Nephron (organoid): ENCODE data around the gene SEMA3G.

Experiments used
- H3K27ac Mint-ChIP-seq, 3 experiments: 2 replicates each; pipeline ENCODE4 v1.8.0; 2020; ENCODE audit warnings: mixed read lengths in 3 of 3, mild to moderate bottlenecking in 2 of 3, moderate library complexity in 1 of 3
- H3K27me3 Mint-ChIP-seq: 2 replicates; pipeline ENCODE4 v1.8.0; 2021; ENCODE audit warnings: low read depth, mild to moderate bottlenecking, moderate library complexity, mixed read lengths
- H3K36me3 Mint-ChIP-seq: 2 replicates; pipeline ENCODE4 v1.8.0; 2020; ENCODE audit warnings: low read depth, mixed read lengths
- H3K4me1 Mint-ChIP-seq: 2 replicates; pipeline ENCODE4 v1.8.0; 2020; ENCODE audit warnings: mixed read lengths
- H3K4me3 Mint-ChIP-seq, 3 experiments: 2 replicates each; pipeline ENCODE4 v1.8.0; 2020; ENCODE audit warnings: mild to moderate bottlenecking in 3 of 3, mixed read lengths in 3 of 3, moderate library complexity in 2 of 3
- H3K9me3 Mint-ChIP-seq: 2 replicates; pipeline ENCODE4 v1.8.0; 2020; ENCODE audit warnings: mixed read lengths
- CTCF ChIP-seq, 3 experiments: fragments of 200-600 bp; sonication (generic); IDR thresholded peaks; one replicate each; pipeline ENCODE4 v1.5.0; 2021; ENCODE audit warnings: antibody characterized with exemption in 3 of 3; ENCODE audit not compliant: unreplicated experiment in 3 of 3

Gene SEMA3G

GRCh38 chr3:52431459-52432223 lies 13.3 kb downstream of the SEMA3G start:
- H3K9me3 Mint-ChIP-seq, result no peaks in the 10 kb centered on the region
- no peaks in the 10 kb centered on the region for H3K36me3 Mint-ChIP-seq
- peak overlapping the region in 2 of 3 experiments; percentile 0 to 31 for H3K4me3 Mint-ChIP-seq
- no peaks in the 10 kb centered on the region for H3K27me3 Mint-ChIP-seq
- H3K4me1 Mint-ChIP-seq, result peaks cover 42% of the 10 kb centered on the region
- peak overlapping the region; percentile 57 to 74 (median 73) for H3K27ac Mint-ChIP-seq
- no peak for TF ChIP-seq CTCF (IDR thresholded peaks at IDR 0.05; ENCODE audit: unreplicated experiment in 3 of 3)

- H3K4me1 Mint-ChIP-seq, result peaks cover 34% of the 10 kb centered on the region
- H3K36me3 Mint-ChIP-seq, result no peaks in the 10 kb centered on the region
- H3K27me3 Mint-ChIP-seq, result no peaks in the 10 kb centered on the region
- H3K27ac Mint-ChIP-seq, result no peak overlapping the region
- H3K9me3 Mint-ChIP-seq, result no peaks in the 10 kb centered on the region
- no peak for TF ChIP-seq CTCF (IDR thresholded peaks at IDR 0.05; ENCODE audit: unreplicated experiment in 3 of 3)
- H3K4me3 Mint-ChIP-seq, result no peak overlapping the region
Measured at GRCh38 chr3:52430416-52430810, 14.5 kb downstream of the SEMA3G start.

GRCh38 chr3:52429779-52430415 lies 15.0 kb downstream of the SEMA3G start:
- H3K27me3 Mint-ChIP-seq, result no peaks in the 10 kb centered on the region
- H3K4me3 Mint-ChIP-seq, result no peak overlapping the region
- H3K27ac Mint-ChIP-seq, result no peak overlapping the region
- no peaks in the 10 kb centered on the region for H3K36me3 Mint-ChIP-seq
- TF ChIP-seq CTCF (IDR thresholded peaks at IDR 0.05; ENCODE audit: unreplicated experiment in 3 of 3), result no peak
- H3K4me1 Mint-ChIP-seq, result peaks cover 34% of the 10 kb centered on the region
- H3K9me3 Mint-ChIP-seq, result no peaks in the 10 kb centered on the region

- H3K4me3 Mint-ChIP-seq, result no peak overlapping the region
- TF ChIP-seq CTCF (IDR thresholded peaks at IDR 0.05; ENCODE audit: unreplicated experiment in 3 of 3), result no peak
- no peaks in the 10 kb centered on the region for H3K36me3 Mint-ChIP-seq
- peaks cover 28% of the 10 kb centered on the region for H3K4me1 Mint-ChIP-seq
- H3K27me3 Mint-ChIP-seq, result no peaks in the 10 kb centered on the region
- H3K9me3 Mint-ChIP-seq, result no peaks in the 10 kb centered on the region
- no peak overlapping the region for H3K27ac Mint-ChIP-seq
Measured at GRCh38 chr3:52429031-52429430, 15.9 kb downstream of the SEMA3G start.

GRCh38 chr3:52428151-52429005 lies 16.5 kb downstream of the SEMA3G start:
- Mint-ChIP-seq H3K36me3 (no peaks in the 10 kb centered on the region), H3K9me3 (no peaks in the 10 kb centered on the region), H3K4me3 (no peak overlapping the region), H3K4me1 (peaks cover 24% of the 10 kb centered on the region), H3K27ac (no peak overlapping the region), H3K27me3 (no peaks in the 10 kb centered on the region)
- TF ChIP-seq CTCF (IDR thresholded peaks at IDR 0.05; ENCODE audit: unreplicated experiment in 3 of 3), result peak; percentile 77 to 80 (median 77)
